H1 (cell line): ENCODE measurements around the gene SMIM35. TPM values are rescaled to one million over a fixed set of nuclear protein-coding genes. Genes with fewer than 3 reads are reported as not detected.

Experiments
- CTCF ChIA-PET: fragments of 300-600 bp; sonication (Branson Sonifier 250); formaldehyde crosslinking; loops from one replicate; lab custom pipeline; 2021; ENCODE audit not compliant: partially characterized antibody; lab: Charles Lee
- POLR2A ChIA-PET: fragments of 300-600 bp; sonication (Branson Sonifier 250); formaldehyde crosslinking; loops from one replicate; lab custom pipeline; 2021; ENCODE audit warnings: inconsistent platforms; ENCODE audit not compliant: partially characterized antibody; lab: Charles Lee
- DNase-seq, 2 experiments: peaks; one replicate each; pipeline versions ENCODE4 v3.0.0 to v3.0.0-alpha.2; 2010 to 2022; ENCODE audit warnings: low spot score in 2 of 2, low read depth in 1 of 2, mixed read lengths in 1 of 2
- FAIRE-seq: peaks from 2 replicates; lab custom pipeline; 2011; peaks lifted over from hg19 to GRCh38; lab: Jason Lieb, UNC
- H2AFZ ChIP-seq: 2 replicates; pipeline ENCODE4 v1.8.1; 2012; ENCODE audit warnings: low read length, inconsistent platforms
- H2AK5ac ChIP-seq: 2 replicates; pipeline ENCODE4 v1.6.1; 2013; ENCODE audit warnings: low read depth, low read length
- H2BK120ac ChIP-seq: replicated peaks from 2 replicates; pipeline ENCODE3; 2013; ENCODE audit warnings: low read depth, low read length, inconsistent platforms
- H2BK12ac ChIP-seq: 2 replicates; pipeline ENCODE4 v1.6.1; 2013; ENCODE audit warnings: low read depth, low read length
- H2BK15ac ChIP-seq: 2 replicates; pipeline ENCODE4 v1.6.1; 2013; ENCODE audit warnings: low read length
- H2BK20ac ChIP-seq: 2 replicates; pipeline ENCODE4 v1.6.1; 2013; ENCODE audit warnings: low read length
- H2BK5ac ChIP-seq: 2 replicates; pipeline ENCODE4 v1.6.1; 2013; ENCODE audit warnings: low read depth, low read length
- H3K14ac ChIP-seq: 2 replicates; pipeline ENCODE4 v1.6.1; 2013; ENCODE audit warnings: inconsistent platforms; ENCODE audit not compliant: insufficient read length
- H3K18ac ChIP-seq: 2 replicates; pipeline ENCODE4 v1.6.1; 2013; ENCODE audit warnings: low read length; ENCODE audit errors: extremely low read depth
- H3K23ac ChIP-seq: 2 replicates; pipeline ENCODE4 v1.6.1; 2013; ENCODE audit warnings: inconsistent platforms; ENCODE audit not compliant: insufficient read length
- H3K23me2 ChIP-seq: 2 replicates; pipeline ENCODE4 v1.6.1; 2013; ENCODE audit warnings: low read depth, low read length
- H3K27ac ChIP-seq: 2 replicates; pipeline ENCODE4 v1.6.1; 2011; ENCODE audit warnings: low read depth, low read length, inconsistent platforms
- H3K27me3 ChIP-seq, 4 experiments: replicated peaks in 1 of 4; 1 replicate in 1 of 4; 2 replicates in 3 of 4; pipeline versions ENCODE4 v1.6.1 to v1.8.1; 2011 to 2013; ENCODE audit warnings: low read length in 3 of 4, mild to moderate bottlenecking in 3 of 4, inconsistent platforms in 2 of 4, mixed read lengths in 2 of 4, moderate library complexity in 1 of 4; ENCODE audit not compliant: control insufficient read depth in 3 of 4, insufficient read depth in 3 of 4; ENCODE audit errors: extremely low read depth in 1 of 4
- H3K36me3 ChIP-seq, 4 experiments: 2 replicates each; pipeline versions ENCODE4 v1.6.1 to v1.8.1; 2011 to 2013; ENCODE audit warnings: mild to moderate bottlenecking in 4 of 4, low read length in 3 of 4, moderate library complexity in 2 of 4, control low read depth in 1 of 4, inconsistent platforms in 1 of 4; ENCODE audit not compliant: insufficient read depth in 4 of 4, control insufficient read depth in 2 of 4
- H3K4ac ChIP-seq: replicated peaks from 2 replicates; pipeline ENCODE3; 2013; ENCODE audit warnings: low read length, low read depth, mixed read lengths, inconsistent platforms; ENCODE audit not compliant: insufficient read length
- H3K4me1 ChIP-seq, 4 experiments: replicated peaks in 1 of 4; 1 replicate in 1 of 4; 2 replicates in 3 of 4; pipeline versions ENCODE4 v1.6.1 to v1.8.1; 2011 to 2013; ENCODE audit warnings: low read length in 3 of 4, inconsistent platforms in 2 of 4, mixed read lengths in 1 of 4; ENCODE audit not compliant: insufficient read depth in 4 of 4, control insufficient read depth in 3 of 4
- H3K4me2 ChIP-seq, 2 experiments: 2 replicates each; pipeline versions ENCODE4 v1.6.1 to v1.8.1; 2011 to 2013; ENCODE audit warnings: low read depth in 2 of 2, low read length in 2 of 2, control low read depth in 1 of 2, inconsistent platforms in 1 of 2, mild to moderate bottlenecking in 1 of 2; ENCODE audit not compliant: insufficient read depth in 1 of 2
- H3K4me3 ChIP-seq, 4 experiments: fragments of 200-600, 300-600 bp in 1 of 4; sonication (generic), shearing (Covaris generic), sonication (Bioruptor Twin) in 1 of 4; 2 replicates each; pipeline versions ENCODE4 v1.5.1 to v1.8.1; 2011 to 2016; ENCODE audit warnings: low read length in 4 of 4, low read depth in 3 of 4, control low read depth in 2 of 4, inconsistent platforms in 2 of 4, mild to moderate bottlenecking in 2 of 4, mixed read lengths in 1 of 4, moderate library complexity in 1 of 4; ENCODE audit not compliant: insufficient read depth in 2 of 4; ENCODE audit errors: extremely low read depth in 1 of 4
- H3K56ac ChIP-seq: replicated peaks from 2 replicates; pipeline ENCODE3; 2013; ENCODE audit warnings: low read depth, mild to moderate bottlenecking, mixed read lengths, low read length, inconsistent platforms; ENCODE audit not compliant: insufficient read length
- H3K79me1 ChIP-seq: 2 replicates; pipeline ENCODE4 v1.6.1; 2013; ENCODE audit warnings: low read depth, low read length, control low read depth
- H3K79me2 ChIP-seq, 2 experiments: 2 replicates each; pipeline versions ENCODE4 v1.6.1 to v1.8.1; 2012 to 2013; ENCODE audit warnings: low read length in 2 of 2, mild to moderate bottlenecking in 2 of 2, inconsistent platforms in 1 of 2; ENCODE audit not compliant: insufficient read depth in 2 of 2, control insufficient read depth in 1 of 2
- H3K9ac ChIP-seq, 4 experiments: replicated peaks in 1 of 4; 1 replicate in 1 of 4; 2 replicates in 3 of 4; pipeline versions ENCODE4 v1.6.1 to v1.8.1; 2011 to 2013; ENCODE audit warnings: low read depth in 3 of 4, low read length in 3 of 4, control low read depth in 2 of 4, mild to moderate bottlenecking in 2 of 4, moderate library complexity in 2 of 4, inconsistent platforms in 1 of 4; ENCODE audit errors: extremely low read depth in 1 of 4
- H3K9me3 ChIP-seq, 2 experiments: 2 replicates each; pipeline versions ENCODE4 v1.6.1 to v1.8.1; 2012 to 2013; ENCODE audit warnings: mild to moderate bottlenecking in 2 of 2, moderate library complexity in 2 of 2, control low read depth in 1 of 2, inconsistent platforms in 1 of 2, low read depth in 1 of 2, low read length in 1 of 2, mixed read lengths in 1 of 2; ENCODE audit not compliant: insufficient read depth in 2 of 2
- H4K20me1 ChIP-seq, 2 experiments: replicated peaks in 1 of 2; 2 replicates each; pipeline versions ENCODE3 to v1.8.1; 2011 to 2013; ENCODE audit warnings: inconsistent platforms in 2 of 2, low read length in 2 of 2, mild to moderate bottlenecking in 1 of 2; ENCODE audit not compliant: insufficient read depth in 2 of 2, control insufficient read depth in 1 of 2
- H4K5ac ChIP-seq: 2 replicates; pipeline ENCODE4 v1.6.1; 2013; ENCODE audit warnings: low read length, low read depth, mixed read lengths, inconsistent platforms; ENCODE audit not compliant: insufficient read length
- H4K8ac ChIP-seq: 2 replicates; pipeline ENCODE4 v1.8.0; 2013; ENCODE audit warnings: mild to moderate bottlenecking, moderate library complexity, low read length, inconsistent platforms; ENCODE audit not compliant: insufficient read depth; ENCODE audit errors: extremely low read depth
- H4K91ac ChIP-seq: replicated peaks from 2 replicates; pipeline ENCODE3; 2013; ENCODE audit warnings: low read length, mixed read lengths, inconsistent platforms; ENCODE audit not compliant: insufficient read length
- ATF2 ChIP-seq: IDR thresholded peaks from 2 replicates; pipeline ENCODE4 v1.6.1; 2012; ENCODE audit warnings: low read length, inconsistent platforms
- CBX8 ChIP-seq: fragments of 300-800, 300-1000 bp; sonication (generic); IDR thresholded peaks from 2 replicates; pipeline ENCODE4 v1.7.1; 2016; ENCODE audit warnings: low read depth, low read length, borderline replicate concordance
- CHD1 ChIP-seq: IDR thresholded peaks from 2 replicates; pipeline ENCODE4 v1.6.1; 2012; ENCODE audit warnings: low read depth, low read length, improper control_type of control experiment
- CHD2 ChIP-seq: IDR thresholded peaks from 2 replicates; pipeline ENCODE4 v1.6.1; 2012; ENCODE audit warnings: low read length, improper control_type of control experiment
- JUND ChIP-seq: IDR thresholded peaks from 2 replicates; pipeline ENCODE4 v1.6.1; 2011; ENCODE audit warnings: mild to moderate bottlenecking, improper control_type of control experiment, low read length
- KDM5A ChIP-seq: fragments of 200-600 bp; IDR thresholded peaks from 2 replicates; pipeline ENCODE4 v1.7.1; 2012; ENCODE audit warnings: mild to moderate bottlenecking, low read length, inconsistent platforms, mixed read lengths
- NRF1 ChIP-seq: IDR thresholded peaks from 2 replicates; pipeline ENCODE4 v1.6.1; 2011; ENCODE audit warnings: mild to moderate bottlenecking, low read depth, low read length, improper control_type of control experiment
- POLR2AphosphoS5 ChIP-seq: IDR thresholded peaks from 2 replicates; pipeline ENCODE4 v1.6.1; 2011; ENCODE audit warnings: low read depth, low read length
- SAP30 ChIP-seq: fragments of 300-600 bp; sonication (generic); IDR thresholded peaks from 2 replicates; pipeline ENCODE4 v1.7.1; 2012; ENCODE audit warnings: low read length, moderate library complexity, mild to moderate bottlenecking, inconsistent platforms; ENCODE audit not compliant: insufficient read depth, insufficient replicate concordance
- SIRT6 ChIP-seq: IDR thresholded peaks from one replicate; pipeline ENCODE4 v1.7.1; 2012; ENCODE audit warnings: low read length, inconsistent platforms
- SP1 ChIP-seq: IDR thresholded peaks from 2 replicates; pipeline ENCODE4 v1.6.1; 2011; ENCODE audit warnings: low read depth, low read length
- SUZ12 ChIP-seq: fragments of 200-600 bp; sonication (generic); IDR thresholded peaks from 2 replicates; pipeline ENCODE4 v1.6.1; 2012; ENCODE audit warnings: mild to moderate bottlenecking, inconsistent platforms, low read length, moderate library complexity, mixed read lengths
- TEAD4 ChIP-seq: IDR thresholded peaks from 2 replicates; pipeline ENCODE4 v1.6.1; 2012; ENCODE audit warnings: low read depth, low read length, inconsistent platforms, mixed read lengths
- ZNF274 ChIP-seq: IDR thresholded peaks from 2 replicates; pipeline ENCODE4 v1.7.0; 2012; ENCODE audit warnings: low read length, borderline replicate concordance; ENCODE audit errors: extremely low read depth
- WGBS, 2 experiments: shearing (Covaris generic) in 1 of 2; methylation state at CpG; one replicate each; pipeline versions ENCODE4 v1.1.6 to v1.1.7; 2013 to 2015; ENCODE audit warnings: low lambda C conversion rate in 2 of 2, mixed read lengths in 2 of 2, inconsistent platforms in 1 of 2, low coverage in 1 of 2, missing lambda C conversion rate in 1 of 2; ENCODE audit not compliant: insufficient replicate concordance in 2 of 2, insufficient coverage in 1 of 2, insufficient read length in 1 of 2; ENCODE audit errors: extremely low coverage in 1 of 2, missing lambda C conversion rate in 1 of 2; 5-methylcytosine and 5-hydroxymethylcytosine counted together
- polyA plus RNA-seq, 7 experiments: library from polyadenylated mRNA; depleted of rRNA in 3 of 7; stranded (reverse) in 5 of 7; unstranded in 2 of 7; fragments of >200 nt in 5 of 7; fragments of 200-250 nt in 2 of 7; gene quantifications; 1 replicate in 5 of 7; 2 replicates in 1 of 7; 4 replicates in 1 of 7; pipeline versions ENCODE4 v1.2.1 to v1.2.3, GENCODE V29; 2011 to 2013; ENCODE audit warnings: missing spikeins in 2 of 7, mixed read lengths in 2 of 7
- total RNA-seq: library from RNA; stranded (reverse); fragmentation: NEBNext Ultra II Directional; extraction: Animal tissue kit (Norgen Biotek cat#: 25700); gene quantifications from 2 replicates; pipeline ENCODE4 v1.2.1, GENCODE V29; 2021

The SMIM35 gene
- total and polyA plus RNA-seq, 2 of the 8 experiments (the other 6 are each of a cell fraction or from before 2014, with no cell fraction given): not detected

- DNase-seq: no peak
- 89% methylated on average over 4 of the region's 4 CpGs; no CpG with 5 or more reads in 1 of the 2 experiments for WGBS, 2 experiments
- TF ChIP-seq TEAD4 (no peak), KDM5A (no peak), ATF2 (no peak), POLR2AphosphoS5 (no peak), SUZ12 (no peak), SP1 (no peak), NRF1 (no peak), ZNF274 (no peak), SIRT6 (no peak), SAP30 (no peak), CHD2 (no peak), JUND (no peak), CBX8 (no peak), CHD1 (no peak)
Observed at GRCh38 chr11:118088531-118088930, 1.8 kb upstream of the SMIM35 start.

More at GRCh38 chr11:118088531-118088930, 1.8 kb upstream of the SMIM35 start:
- Histone ChIP-seq H2BK120ac (no peak overlapping the region), H4K8ac (no peak overlapping the region), H3K56ac (no peak overlapping the region), H3K27ac (no peak overlapping the region), H4K91ac (no peak overlapping the region), H3K18ac (no peak overlapping the region), H3K9me3 (peaks cover 8 to 21% of the 10 kb centered on the region in 2 experiments; a peak in 3 of 4 replicates), H3K79me1 (no peaks in the 10 kb centered on the region), H3K14ac (no peak overlapping the region), H3K79me2 (no peaks in the 10 kb centered on the region), H2BK15ac (no peak overlapping the region), H2AK5ac (no peak overlapping the region), H3K23me2 (peaks cover 2% of the 10 kb centered on the region; the same call in 1 of the 2 replicates), H2BK12ac (no peak overlapping the region), H3K27me3 (no peaks in the 10 kb centered on the region), H2BK20ac (no peak overlapping the region), H2AFZ (no peak overlapping the region), H4K20me1 (no peaks in the 10 kb centered on the region), H3K4me2 (no peak overlapping the region), H3K23ac (no peak overlapping the region), H4K5ac (no peak overlapping the region), H3K4me1 (no peaks in the 10 kb centered on the region), H2BK5ac (no peak overlapping the region), H3K36me3 (no peaks in the 10 kb centered on the region), H3K4ac (no peak overlapping the region), H3K4me3 (no peak overlapping the region), H3K9ac (no peak overlapping the region)
- CTCF ChIA-PET: no interaction called here
- POLR2A ChIA-PET: no interaction called here
- no peak for FAIRE-seq
